HL-60 (cell line): ENCODE data around the gene C1orf167.

Experiments used
- DNase-seq, 2 experiments: peaks; one replicate each; pipeline ENCODE4 v3.0.0-alpha.2; 2010 to 2020; ENCODE audit warnings: low read depth in 1 of 2, low spot score in 1 of 2
- H3K27ac ChIP-seq: fragments of 250-450 bp; sonication (Bioruptor Pico); replicated peaks from 2 replicates; pipeline ENCODE4 v1.5.1; 2020; ENCODE audit warnings: mild to moderate bottlenecking, moderate library complexity
- H3K27me3 ChIP-seq: fragments of 250-450 bp; sonication (Bioruptor Pico); 2 replicates; pipeline ENCODE4 v1.5.1; 2021; ENCODE audit warnings: mild to moderate bottlenecking, moderate library complexity; ENCODE audit not compliant: insufficient read depth, poor library complexity, severe bottlenecking
- H3K4me3 ChIP-seq: replicated peaks from 2 replicates; pipeline ENCODE4 v1.5.1; 2011; ENCODE audit warnings: mild to moderate bottlenecking, control low read depth, low read length; ENCODE audit not compliant: insufficient read depth
- CTCF ChIP-seq: IDR thresholded peaks from one replicate; pipeline ENCODE4 v1.5.1; 2011; ENCODE audit warnings: low read length, control low read depth, inconsistent platforms; ENCODE audit not compliant: insufficient read depth
- GABPA ChIP-seq: IDR thresholded peaks from 2 replicates; pipeline ENCODE4 v1.6.1; 2012; ENCODE audit warnings: low read depth
- POLR2AphosphoS5 ChIP-seq: IDR thresholded peaks from 2 replicates; pipeline ENCODE4 v1.6.1; 2012; ENCODE audit warnings: low read depth
- SPI1 ChIP-seq: IDR thresholded peaks from 2 replicates; pipeline ENCODE4 v1.6.1; 2012; ENCODE audit warnings: low read depth, mild to moderate bottlenecking, borderline replicate concordance
- TF ChIP-seq, protein P1 (sequence below): IDR thresholded peaks from 2 replicates; pipeline ENCODE4 v1.6.1; 2012; ENCODE audit warnings: low read depth; ENCODE audit not compliant: insufficient replicate concordance

C1orf167 gene

DNA sequence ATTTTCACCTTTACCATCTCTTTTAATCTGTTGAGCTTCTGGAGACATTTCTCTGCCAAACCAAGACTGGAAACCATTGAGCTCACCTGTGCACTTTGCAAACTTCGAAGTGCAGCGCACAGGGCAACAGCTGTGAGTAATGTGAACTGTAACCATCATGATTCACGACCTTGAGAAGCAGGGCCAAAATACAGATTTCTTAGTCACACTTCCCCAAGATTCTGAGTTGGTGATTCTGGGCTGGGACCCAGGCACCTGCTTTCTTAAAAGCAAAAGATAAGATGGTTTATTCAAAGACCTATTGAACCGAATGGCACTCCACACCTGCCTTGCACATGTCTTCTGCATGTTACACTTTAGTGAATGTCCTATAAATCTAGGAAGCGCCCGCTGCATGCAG is 15.9 kb upstream of the C1orf167 start:
- Histone ChIP-seq H3K27me3 (no peaks in the 10 kb centered on the region), H3K27ac (no peak overlapping the region), H3K4me3 (no peak overlapping the region)
- no peak for TF ChIP-seq CTCF
- TF ChIP-seq SPI1 = no peak
- no peak for TF ChIP-seq GABPA
- TF ChIP-seq POLR2AphosphoS5 = no peak
- TF ChIP-seq, protein P1, sequence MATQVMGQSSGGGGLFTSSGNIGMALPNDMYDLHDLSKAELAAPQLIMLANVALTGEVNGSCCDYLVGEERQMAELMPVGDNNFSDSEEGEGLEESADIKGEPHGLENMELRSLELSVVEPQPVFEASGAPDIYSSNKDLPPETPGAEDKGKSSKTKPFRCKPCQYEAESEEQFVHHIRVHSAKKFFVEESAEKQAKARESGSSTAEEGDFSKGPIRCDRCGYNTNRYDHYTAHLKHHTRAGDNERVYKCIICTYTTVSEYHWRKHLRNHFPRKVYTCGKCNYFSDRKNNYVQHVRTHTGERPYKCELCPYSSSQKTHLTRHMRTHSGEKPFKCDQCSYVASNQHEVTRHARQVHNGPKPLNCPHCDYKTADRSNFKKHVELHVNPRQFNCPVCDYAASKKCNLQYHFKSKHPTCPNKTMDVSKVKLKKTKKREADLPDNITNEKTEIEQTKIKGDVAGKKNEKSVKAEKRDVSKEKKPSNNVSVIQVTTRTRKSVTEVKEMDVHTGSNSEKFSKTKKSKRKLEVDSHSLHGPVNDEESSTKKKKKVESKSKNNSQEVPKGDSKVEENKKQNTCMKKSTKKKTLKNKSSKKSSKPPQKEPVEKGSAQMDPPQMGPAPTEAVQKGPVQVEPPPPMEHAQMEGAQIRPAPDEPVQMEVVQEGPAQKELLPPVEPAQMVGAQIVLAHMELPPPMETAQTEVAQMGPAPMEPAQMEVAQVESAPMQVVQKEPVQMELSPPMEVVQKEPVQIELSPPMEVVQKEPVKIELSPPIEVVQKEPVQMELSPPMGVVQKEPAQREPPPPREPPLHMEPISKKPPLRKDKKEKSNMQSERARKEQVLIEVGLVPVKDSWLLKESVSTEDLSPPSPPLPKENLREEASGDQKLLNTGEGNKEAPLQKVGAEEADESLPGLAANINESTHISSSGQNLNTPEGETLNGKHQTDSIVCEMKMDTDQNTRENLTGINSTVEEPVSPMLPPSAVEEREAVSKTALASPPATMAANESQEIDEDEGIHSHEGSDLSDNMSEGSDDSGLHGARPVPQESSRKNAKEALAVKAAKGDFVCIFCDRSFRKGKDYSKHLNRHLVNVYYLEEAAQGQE = no peak
- no peak for DNase-seq

GRCh38 chr1:11746795-11747487 is 15.1 kb upstream of the C1orf167 start:
- DNase-seq = no peak
- TF ChIP-seq, protein P1 = no peak
- TF ChIP-seq SPI1 = no peak
- no peak for TF ChIP-seq CTCF
- TF ChIP-seq POLR2AphosphoS5 = no peak
- no peak for TF ChIP-seq GABPA
- no peak overlapping the region for H3K4me3 ChIP-seq
- H3K27ac ChIP-seq = no peak overlapping the region
- no peaks in the 10 kb centered on the region for H3K27me3 ChIP-seq

- no peaks in the 10 kb centered on the region for H3K27me3 ChIP-seq
- peak overlapping the region; percentile 32 for H3K27ac ChIP-seq
- TF ChIP-seq GABPA (no peak), SPI1 (no peak), POLR2AphosphoS5 (no peak), CTCF (no peak)
- TF ChIP-seq, protein P1 = no peak
- H3K4me3 ChIP-seq = no peak overlapping the region
- no peak for DNase-seq
Measured at GRCh38 chr1:11748294-11749202, 13.4 kb upstream of the C1orf167 start.
